ENCODE measurements around the gene PURA. TPM values are rescaled to one million over a fixed set of nuclear protein-coding genes. Genes with fewer than 3 reads are reported as not detected.

PURA gene
- total and polyA plus RNA-seq, 2 donors, result 9.6 to 34.5 TPM

DNA sequence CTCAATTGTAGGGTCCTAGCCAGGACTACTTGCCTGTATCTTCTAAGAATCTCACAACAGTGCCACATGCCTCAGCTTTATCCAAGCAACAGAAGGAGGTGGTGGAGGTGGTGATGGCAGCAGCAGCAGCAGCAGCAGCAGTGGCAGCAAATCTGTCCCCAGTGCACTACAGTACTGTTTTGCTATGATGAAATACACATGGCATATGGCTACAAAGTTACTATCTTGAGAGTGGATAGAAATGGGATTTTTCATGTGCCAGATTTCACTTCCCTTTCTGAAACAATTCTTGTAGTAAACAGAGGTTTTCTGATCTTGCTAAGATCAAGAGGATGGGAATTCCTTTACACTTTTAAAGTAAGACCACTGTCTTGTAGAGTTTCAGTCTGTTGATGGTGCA is 53.0 kb downstream of the PURA start:
- H3K27ac ChIP-seq (ENCODE audit: low read depth), result no peak overlapping the region
- no peaks in the 10 kb centered on the region for H3K4me1 ChIP-seq (ENCODE audit: insufficient read depth)
- H3K4me3 ChIP-seq (ENCODE audit: low read depth, low read length), result no peak overlapping the region
- no peaks in the 10 kb centered on the region for H3K36me3 ChIP-seq (ENCODE audit: insufficient read depth)
- no peak for DNase-seq (ENCODE audit: extremely low spot score)

DNA sequence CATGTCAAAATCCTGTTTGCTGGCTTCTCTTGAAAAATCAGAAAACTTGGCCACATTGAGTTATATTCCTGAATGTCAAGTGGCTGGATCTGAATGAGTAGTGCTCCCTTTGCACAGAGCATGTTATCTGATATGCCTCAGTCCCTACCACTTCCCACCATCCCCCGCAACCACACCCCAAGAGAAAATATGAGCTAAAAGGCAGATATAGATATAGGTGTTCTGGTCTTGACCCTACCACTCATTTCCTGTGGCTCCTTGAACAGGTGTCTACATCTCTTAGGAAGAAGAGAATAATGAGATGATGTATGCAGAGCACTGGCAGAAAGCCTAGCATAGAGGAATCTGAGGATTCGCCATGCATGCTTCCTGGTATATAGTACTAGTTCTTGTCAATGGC is 54.5 kb downstream of the PURA start:
- Histone ChIP-seq H3K27ac (ENCODE audit: low read depth) (no peak overlapping the region), H3K4me3 (ENCODE audit: low read depth, low read length) (no peak overlapping the region), H3K36me3 (ENCODE audit: insufficient read depth) (no peaks in the 10 kb centered on the region), H3K4me1 (ENCODE audit: insufficient read depth) (no peaks in the 10 kb centered on the region)
- no peak for DNase-seq (ENCODE audit: extremely low spot score)
- 90% methylated on average over 2 of the region's 2 CpGs for WGBS

DNA sequence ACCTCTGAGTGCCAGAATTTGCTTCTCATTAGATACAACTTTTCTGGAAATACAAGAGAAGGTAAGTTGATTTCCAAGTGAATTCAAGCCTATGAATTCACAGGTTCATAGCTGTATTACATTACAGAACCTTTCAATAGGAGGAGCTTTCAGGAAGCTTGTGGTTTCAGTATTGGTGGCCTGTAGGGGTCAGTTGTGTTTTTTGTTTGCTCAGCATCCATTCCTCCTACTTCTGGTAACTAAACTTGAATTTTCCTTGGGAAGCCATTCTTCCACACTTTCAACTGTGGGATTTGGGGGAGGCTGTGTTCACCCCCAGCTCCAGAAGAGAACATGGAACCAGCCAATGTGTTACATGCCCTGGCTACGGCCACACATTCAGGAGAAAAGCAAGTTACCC is 55.5 kb downstream of the PURA start:
- 92% methylated on average over 1 of the region's 1 CpG for WGBS
- Histone ChIP-seq H3K27ac (ENCODE audit: low read depth) (no peak overlapping the region), H3K36me3 (ENCODE audit: insufficient read depth) (no peaks in the 10 kb centered on the region), H3K4me3 (ENCODE audit: low read depth, low read length) (no peak overlapping the region), H3K4me1 (ENCODE audit: insufficient read depth) (no peaks in the 10 kb centered on the region)
- DNase-seq (ENCODE audit: extremely low spot score), result no peak

DNA sequence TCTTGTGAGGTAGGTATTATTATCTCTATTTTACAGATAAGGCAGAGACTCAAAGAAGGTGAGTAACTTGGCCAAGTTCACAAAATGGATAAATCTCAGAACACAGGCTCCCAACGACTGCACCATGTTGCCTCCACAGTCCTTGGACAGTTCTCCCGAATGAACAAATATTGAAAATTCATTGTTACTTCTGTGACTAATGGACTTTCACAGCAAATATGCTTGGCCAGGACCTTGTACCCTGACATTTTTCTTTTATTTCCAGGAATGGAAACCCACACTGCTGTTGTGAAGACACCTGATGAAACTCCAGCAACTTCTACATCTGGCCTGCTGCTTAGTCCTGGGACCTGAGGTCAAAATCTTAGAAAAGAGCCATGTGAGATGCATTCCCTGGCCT is 58.6 kb downstream of the PURA start:
- no peak overlapping the region for H3K27ac ChIP-seq (ENCODE audit: low read depth)
- H3K4me1 ChIP-seq (ENCODE audit: insufficient read depth), result peaks cover 1% of the 10 kb centered on the region
- H3K36me3 ChIP-seq (ENCODE audit: insufficient read depth), result no peaks in the 10 kb centered on the region
- DNase-seq (ENCODE audit: extremely low spot score), result no peak
- 85% methylated on average over 2 of the region's 2 CpGs for WGBS
- H3K4me3 ChIP-seq (ENCODE audit: low read depth, low read length), result no peak overlapping the region

DNA sequence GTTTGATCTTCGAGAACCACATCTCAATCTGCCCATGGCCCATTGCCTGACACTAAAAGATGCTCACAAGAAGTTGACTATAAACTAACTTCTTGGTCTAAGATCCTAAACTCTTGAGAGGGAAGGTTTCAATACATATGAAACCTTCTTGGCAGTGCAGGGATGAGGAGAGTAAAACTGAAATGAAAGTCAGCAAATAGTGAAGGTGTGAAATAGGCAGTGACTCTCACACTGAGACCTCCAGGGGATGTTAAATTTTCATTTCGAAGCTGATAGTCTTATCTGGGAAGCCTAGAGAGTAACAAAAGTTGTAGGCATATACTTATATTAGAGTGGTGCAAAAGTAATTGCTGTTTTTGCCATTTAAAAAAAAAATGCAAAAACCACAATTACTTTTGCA is 60.1 kb downstream of the PURA start:
- DNase-seq (ENCODE audit: extremely low spot score), result no peak
- Histone ChIP-seq H3K36me3 (ENCODE audit: insufficient read depth) (no peaks in the 10 kb centered on the region), H3K4me1 (ENCODE audit: insufficient read depth) (peaks cover 2% of the 10 kb centered on the region), H3K27ac (ENCODE audit: low read depth) (no peak overlapping the region), H3K4me3 (ENCODE audit: low read depth, low read length) (no peak overlapping the region)
- 89% methylated on average over 2 of the region's 2 CpGs for WGBS

DNA sequence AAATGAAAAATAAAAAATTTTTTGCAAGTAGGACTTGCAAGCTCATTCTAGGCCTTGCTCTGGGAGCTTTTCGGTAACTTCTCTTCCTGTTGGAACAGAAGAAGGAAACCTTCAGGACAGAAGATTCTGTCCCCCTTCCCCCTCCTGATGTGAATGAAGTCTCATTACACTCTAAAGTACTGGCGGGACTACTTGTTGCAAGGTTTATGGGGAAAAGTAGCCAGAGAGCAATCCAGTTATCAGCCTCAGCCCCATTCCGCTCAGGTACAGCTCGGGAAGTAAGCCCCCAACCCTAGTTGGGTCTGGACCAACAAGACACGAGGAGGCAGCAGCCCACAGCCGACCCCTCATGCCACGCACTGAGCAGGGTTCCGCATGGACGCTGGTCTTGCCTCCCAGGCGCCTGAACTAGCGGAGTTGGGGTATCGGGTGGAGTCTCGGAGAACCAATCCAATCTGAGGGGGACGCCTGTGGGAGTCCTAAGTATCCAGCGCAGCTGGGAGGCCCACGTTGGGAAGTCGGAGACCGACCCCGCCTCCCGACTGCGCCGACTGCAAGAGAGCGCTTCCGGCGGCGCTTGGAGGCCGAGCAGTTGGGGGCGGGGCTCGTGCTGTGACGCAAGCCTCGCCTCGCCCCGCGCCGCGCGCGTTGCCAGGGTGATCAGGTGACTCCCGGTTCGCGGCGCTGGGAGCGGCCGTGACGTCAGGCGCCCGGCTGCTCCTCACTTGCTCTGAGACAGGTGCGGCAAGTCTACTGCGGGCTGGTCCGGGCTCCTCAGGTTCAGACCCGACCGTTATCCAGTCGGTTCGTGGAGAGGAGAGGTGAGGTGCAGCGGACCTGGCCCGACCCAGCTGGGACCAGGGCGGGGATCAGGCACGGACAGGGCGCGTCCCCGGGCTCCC is 60.8 kb downstream of the PURA start, which contains the start of gene CYSTM1:
CYSTM1 (plus strand) TSS at position 724 of the 902 bp plus-strand sequence. CDS start 19,278 bp downstream, outside the sequence.
- DNase-seq (ENCODE audit: extremely low spot score), result peak; percentile 79
- peaks cover 2% of the 10 kb centered on the region for H3K4me1 ChIP-seq (ENCODE audit: insufficient read depth)
- 1% methylated on average over 61 of the region's 61 CpGs for WGBS
- H3K27ac ChIP-seq (ENCODE audit: low read depth), result peak within 1 kb of the TSS; percentile 92
- no peaks in the 10 kb centered on the region for H3K36me3 ChIP-seq (ENCODE audit: insufficient read depth)
- peak within 1 kb of the TSS; percentile 75 for H3K4me3 ChIP-seq (ENCODE audit: low read depth, low read length)

Other genes with a start within 250 kb of the PURA start
- 1.4 TPM for gene NRG2, start 70.8 kb upstream of the PURA start, total RNA-seq
- 5.1 TPM for gene NRG2, start 70.8 kb upstream of the PURA start, polyA plus RNA-seq
- gene IGIP, start 11.8 kb downstream of the PURA start, total RNA-seq, result 25.0 TPM
- 9.0 TPM for gene IGIP, start 11.8 kb downstream of the PURA start, polyA plus RNA-seq
- 7.8 TPM for gene CYSTM1, start 61.1 kb downstream of the PURA start, total RNA-seq
- gene CYSTM1, start 61.1 kb downstream of the PURA start, polyA plus RNA-seq, result 65.2 TPM
- gene PFDN1, start 189.0 kb downstream of the PURA start, total RNA-seq, result 40.6 TPM
- gene PFDN1, start 189.0 kb downstream of the PURA start, polyA plus RNA-seq, result 86.5 TPM
- gene HBEGF, start 232.5 kb downstream of the PURA start, total RNA-seq, result 9.7 TPM
- 13.5 TPM for gene HBEGF, start 232.5 kb downstream of the PURA start, polyA plus RNA-seq
- gene SLC4A9, start 246.1 kb downstream of the PURA start, total RNA-seq, result 0.11 TPM
- gene SLC4A9, start 246.1 kb downstream of the PURA start, polyA plus RNA-seq, result 0.06 TPM

Data from urinary bladder (tissue), 4 donors.